ENCODE results near the gene PCCA. TPM values are rescaled to one million over a fixed set of nuclear protein-coding genes. Genes with fewer than 3 reads are reported as not detected.
"Not testable (repeated sequence)": the region's sequence is repeated elsewhere in the genome, so short reads cannot be mapped to it uniquely, and the experiment has no call there.

Gene PCCA
- total RNA-seq, result 10 to 100 TPM; 10.9 to 12.6 TPM

GRCh38 chr13:100088644-100089464 is at the start of gene PCCA:
TSS of gene PCCA (plus strand) at chr13:100089093. CDS start at chr13:100089121, 28 bp downstream.
- H3K36me3 Mint-ChIP-seq, result no peaks in the 10 kb centered on the region
- DNase-seq (ENCODE audit: low spot score in 2 of 2) (peak; percentile 83 to 90), ATAC-seq (peak; percentile 90 to 92)
- no peaks in the 10 kb centered on the region for H3K9me3 Mint-ChIP-seq
- H3K27ac Mint-ChIP-seq, result peak within 1 kb of the TSS; percentile 83 to 92

GRCh38 chr13:100039740-100040139 is 49.2 kb upstream of the PCCA start:
- no peak overlapping the region for H3K27ac Mint-ChIP-seq
- no peak for DNase-seq (ENCODE audit: low spot score in 2 of 2)
- ATAC-seq, result no peak
- H3K9me3 Mint-ChIP-seq, result no peaks in the 10 kb centered on the region
- no peaks in the 10 kb centered on the region for H3K36me3 Mint-ChIP-seq

- ATAC-seq, result no peak
- H3K9me3 Mint-ChIP-seq, result no peaks in the 10 kb centered on the region
These were observed 48.7 kb upstream of the PCCA start for GRCh38 chr13:100040196-100040595.

GRCh38 chr13:100044936-100045335 is 44.0 kb upstream of the PCCA start:
- H3K27ac Mint-ChIP-seq, result no peak overlapping the region
- no peaks in the 10 kb centered on the region for H3K9me3 Mint-ChIP-seq
- DNase-seq (ENCODE audit: low spot score in 2 of 2), result no peak
- H3K36me3 Mint-ChIP-seq, result no peaks in the 10 kb centered on the region
- no peak for ATAC-seq

More at GRCh38 chr13:100040196-100040595, 48.7 kb upstream of the PCCA start:
- H3K36me3 Mint-ChIP-seq, result no peaks in the 10 kb centered on the region
- DNase-seq (ENCODE audit: low spot score in 2 of 2), result no peak
- H3K27ac Mint-ChIP-seq, result no peak overlapping the region

- ATAC-seq (no peak), DNase-seq (ENCODE audit: low spot score in 2 of 2) (no peak)
- Mint-ChIP-seq H3K27ac (no peak overlapping the region), H3K36me3 (no peaks in the 10 kb centered on the region), H3K9me3 (no peaks in the 10 kb centered on the region)
These were observed 43.5 kb upstream of the PCCA start for GRCh38 chr13:100045355-100045754.

GRCh38 chr13:100051070-100051469 is 37.8 kb upstream of the PCCA start:
- ATAC-seq (no peak), DNase-seq (ENCODE audit: low spot score in 2 of 2) (no peak)
- no peaks in the 10 kb centered on the region for H3K9me3 Mint-ChIP-seq
- no peaks in the 10 kb centered on the region for H3K36me3 Mint-ChIP-seq
- H3K27ac Mint-ChIP-seq, result no peak overlapping the region

GRCh38 chr13:100059827-100060226 is 29.1 kb upstream of the PCCA start:
- Mint-ChIP-seq H3K9me3 (peaks cover 7 to 14% of the 10 kb centered on the region in 2 donors), H3K36me3 (no peaks in the 10 kb centered on the region), H3K27ac (no peak overlapping the region)
- ATAC-seq, result no peak
- no peak for DNase-seq (ENCODE audit: low spot score in 2 of 2)

- H3K27ac Mint-ChIP-seq, result no peak overlapping the region
These were observed 25.6 kb upstream of the PCCA start for GRCh38 chr13:100063333-100063732.

GRCh38 chr13:100063906-100064305 is 25.0 kb upstream of the PCCA start:
- no peak for DNase-seq (ENCODE audit: low spot score in 2 of 2)
- Mint-ChIP-seq H3K9me3 (peaks cover 0 to 5% of the 10 kb centered on the region in 2 donors), H3K27ac (no peak overlapping the region), H3K36me3 (no peaks in the 10 kb centered on the region)
- ATAC-seq, result no peak

More at GRCh38 chr13:100063333-100063732, 25.6 kb upstream of the PCCA start:
- ATAC-seq, result no peak
- Mint-ChIP-seq H3K36me3 (no peaks in the 10 kb centered on the region), H3K9me3 (peaks cover 5 to 11% of the 10 kb centered on the region in 2 donors)
- no peak for DNase-seq (ENCODE audit: low spot score in 2 of 2)

GRCh38 chr13:100068133-100068931 is 20.6 kb upstream of the PCCA start:
- Mint-ChIP-seq H3K9me3 (no peaks in the 10 kb centered on the region), H3K36me3 (no peaks in the 10 kb centered on the region), H3K27ac (no peak overlapping the region)
- ATAC-seq (no peak), DNase-seq (ENCODE audit: low spot score in 2 of 2) (no peak)

- H3K9me3 Mint-ChIP-seq, result no peaks in the 10 kb centered on the region
- ATAC-seq, result no peak
- H3K36me3 Mint-ChIP-seq, result no peaks in the 10 kb centered on the region
- no peak for DNase-seq (ENCODE audit: low spot score in 2 of 2)
- no peak overlapping the region for H3K27ac Mint-ChIP-seq
These were observed 19.6 kb upstream of the PCCA start for GRCh38 chr13:100069278-100069677.

- H3K27ac Mint-ChIP-seq, result no peak overlapping the region
- no peak for ATAC-seq
- no peaks in the 10 kb centered on the region for H3K9me3 Mint-ChIP-seq
- no peak for DNase-seq (ENCODE audit: low spot score in 2 of 2)
- H3K36me3 Mint-ChIP-seq, result no peaks in the 10 kb centered on the region
These were observed 12.9 kb upstream of the PCCA start for GRCh38 chr13:100075700-100076587.

- H3K9me3 Mint-ChIP-seq; DNase-seq (ENCODE audit: low spot score in 2 of 2); H3K27ac Mint-ChIP-seq; ATAC-seq; H3K36me3 Mint-ChIP-seq: not testable (repeated sequence)
These were observed 9.9 kb upstream of the PCCA start for GRCh38 chr13:100079003-100079402.

GRCh38 chr13:100083401-100083800 is 5.5 kb upstream of the PCCA start:
- H3K9me3 Mint-ChIP-seq; H3K36me3 Mint-ChIP-seq; DNase-seq (ENCODE audit: low spot score in 2 of 2): not testable (repeated sequence)
- peak in 1 of 2 donors; percentile 50 for ATAC-seq
- peak overlapping the region in 1 of 2 donors; percentile 68 for H3K27ac Mint-ChIP-seq

GRCh38 chr13:100088273-100088643 is 635 bp upstream of the PCCA start:
- ATAC-seq, result no peak
- Mint-ChIP-seq H3K36me3 (no peaks in the 10 kb centered on the region), H3K9me3 (no peaks in the 10 kb centered on the region), H3K27ac (peak overlapping the region in 1 of 2 donors; percentile 83)
- no peak for DNase-seq (ENCODE audit: low spot score in 2 of 2)

GRCh38 chr13:100089465-100090032 is 656 bp downstream of the PCCA start:
- peak in 1 of 2 donors; percentile 45 for DNase-seq (ENCODE audit: low spot score in 2 of 2)
- Mint-ChIP-seq H3K9me3 (no peaks in the 10 kb centered on the region), H3K27ac (peak overlapping the region; percentile 83 to 92), H3K36me3 (no peaks in the 10 kb centered on the region)
- peak; percentile 57 to 64 for ATAC-seq
